Stimulated activated effector memory CD8-positive, alpha-beta T cell treated with anti-CD3 and anti-CD28 coated beads, Interleukin-12 subunit alpha, Interleukin-12 subunit beta, amount 100 ng/mL, for 72 hours (primary cell): Measurements from ENCODE around the gene BSCL2.
"Not testable (repeated sequence)": the region's sequence is repeated elsewhere in the genome, so short reads cannot be mapped to it uniquely, and the experiment has no call there.

ENCODE experiments used
- ATAC-seq: fragments of 150-1000 bp; cut with Tn5 transposase; 2 replicates; pipeline ENCODE4 v1.10.0; 2021
- DNase-seq, 2 donors: peaks; one replicate each; pipeline ENCODE4 v3.0.0; 2021 to 2022; ENCODE audit warnings: low spot score in 2 of 2
- H3K27ac Mint-ChIP-seq: one replicate; pipeline ENCODE4 v1.8.0; 2022; ENCODE audit warnings: mild to moderate bottlenecking, mixed read lengths
- H3K36me3 Mint-ChIP-seq: one replicate; pipeline ENCODE4 v1.8.0; 2022; ENCODE audit warnings: mild to moderate bottlenecking, mixed read lengths
- H3K4me1 Mint-ChIP-seq: one replicate; pipeline ENCODE4 v1.8.0; 2022; ENCODE audit warnings: mixed read lengths
- H3K4me3 Mint-ChIP-seq: one replicate; pipeline ENCODE4 v1.8.0; 2022; ENCODE audit warnings: mild to moderate bottlenecking, mixed read lengths
- H3K9me3 Mint-ChIP-seq: one replicate; pipeline ENCODE4 v1.8.0; 2022; ENCODE audit warnings: mixed read lengths

Gene BSCL2

DNA sequence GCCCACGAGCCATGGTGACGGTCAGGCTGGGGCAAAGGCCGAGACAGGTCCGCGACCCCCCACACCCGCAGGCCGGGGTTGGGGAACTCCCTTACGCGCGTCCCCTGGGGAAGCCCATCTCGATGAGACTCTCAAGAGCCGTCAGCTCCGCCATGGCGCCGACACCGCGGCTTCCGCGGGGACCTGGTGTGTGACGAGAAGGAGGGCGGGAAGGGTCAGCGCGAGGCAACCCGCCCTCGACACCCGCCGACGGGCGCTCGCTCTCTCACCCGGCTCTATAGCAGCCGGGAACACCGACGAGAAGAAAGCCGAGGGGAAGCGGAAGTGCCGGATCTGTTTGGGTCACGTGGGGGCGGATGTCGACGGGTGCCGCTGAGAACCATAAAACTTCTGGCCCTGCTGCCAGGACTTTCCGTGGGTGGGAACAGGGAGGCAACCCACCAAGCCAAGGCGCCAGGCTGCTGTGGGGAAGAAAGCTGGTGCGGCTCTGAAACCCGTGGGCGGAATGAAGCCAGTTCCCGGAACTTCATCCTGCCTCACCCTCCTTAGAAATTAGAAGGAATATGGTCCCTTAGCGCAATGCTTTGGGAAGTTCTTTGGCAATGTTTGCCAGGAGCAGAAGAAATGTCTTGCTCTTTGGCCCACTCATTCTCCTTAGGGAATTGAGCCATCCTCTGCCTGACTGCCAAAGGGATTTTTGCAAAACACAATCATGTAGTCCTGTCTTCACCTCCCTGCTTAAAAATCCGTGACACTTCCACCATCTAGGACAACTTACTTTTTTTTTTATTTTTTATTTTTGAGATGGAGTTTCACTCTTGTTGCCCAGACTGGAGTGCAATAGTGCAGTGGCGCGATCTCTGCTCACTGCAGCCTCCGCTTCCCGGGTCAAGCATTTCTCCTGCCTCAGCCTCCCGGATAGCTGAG lies 28.2 kb downstream of the BSCL2 start, which contains the start of gene UBXN1:
UBXN1 (minus strand) TSS at position 304 of the 927 bp plus-strand sequence; CDS start at position 154, 150 bp downstream.
- DNase-seq, result peak; percentile 60 to 90
- Mint-ChIP-seq H3K4me3 (peak within 1 kb of the TSS; percentile 91), H3K4me1 (peaks cover 42% of the 10 kb centered on the region), H3K27ac (peak within 1 kb of the TSS; percentile 97), H3K9me3 (no peaks in the 10 kb centered on the region), H3K36me3 (peaks cover 52% of the 10 kb centered on the region)
- peak; percentile 91 for ATAC-seq

DNA sequence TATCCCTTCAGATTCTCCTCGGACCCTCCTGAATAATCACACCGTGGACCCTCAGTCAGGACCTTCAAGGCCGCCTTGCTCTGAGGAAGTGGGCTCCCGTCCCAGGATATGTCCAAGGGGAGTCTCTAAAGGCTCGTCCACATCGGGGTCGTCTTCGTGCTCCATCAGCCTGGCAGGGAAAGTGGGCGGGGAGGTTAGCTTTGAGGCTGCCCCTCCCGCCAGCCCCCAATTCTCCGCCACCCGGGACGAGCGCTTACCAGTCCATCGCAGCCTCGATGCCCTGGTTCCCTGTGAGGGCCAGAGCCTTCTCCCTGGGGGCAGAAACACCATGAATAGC lies 28.8 kb downstream of the BSCL2 start:
- ATAC-seq, result no peak
- H3K27ac Mint-ChIP-seq, result peak overlapping the region; percentile 97
- peaks cover 58% of the 10 kb centered on the region for H3K36me3 Mint-ChIP-seq

DNA sequence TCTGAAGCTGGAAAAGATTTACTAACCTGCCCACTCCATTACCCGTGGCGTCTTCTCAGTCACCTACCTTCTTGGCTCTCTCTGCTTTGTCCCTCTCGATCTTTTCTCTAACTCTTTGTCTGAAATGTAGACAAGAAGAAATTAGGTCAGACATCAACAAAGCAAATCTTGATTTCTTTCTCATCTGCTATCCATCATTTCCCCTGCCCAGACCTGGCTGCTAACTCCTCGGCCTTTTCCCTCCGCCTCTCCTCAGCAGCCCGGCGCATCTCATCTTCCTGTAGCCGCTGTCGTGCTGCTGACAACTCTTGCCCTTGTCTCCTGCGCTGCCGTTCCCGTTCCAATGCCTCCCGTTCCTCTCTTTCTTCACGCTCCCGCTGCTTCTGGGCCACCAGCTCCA lies 29.5 kb downstream of the BSCL2 start:
- Mint-ChIP-seq H3K36me3 (peaks cover 64% of the 10 kb centered on the region), H3K4me3 (peak overlapping the region; percentile 91), H3K27ac (peak overlapping the region; percentile 97), H3K4me1 (peaks cover 42% of the 10 kb centered on the region), H3K9me3 (no peaks in the 10 kb centered on the region)
- DNase-seq (no peak), ATAC-seq (no peak)

More for the DNA sequence above, 28.8 kb downstream of the BSCL2 start:
- Mint-ChIP-seq H3K9me3 (no peaks in the 10 kb centered on the region), H3K4me3 (peak overlapping the region; percentile 91), H3K4me1 (peaks cover 42% of the 10 kb centered on the region)
- DNase-seq, result peak in 1 of 2 donors; percentile 56

DNA sequence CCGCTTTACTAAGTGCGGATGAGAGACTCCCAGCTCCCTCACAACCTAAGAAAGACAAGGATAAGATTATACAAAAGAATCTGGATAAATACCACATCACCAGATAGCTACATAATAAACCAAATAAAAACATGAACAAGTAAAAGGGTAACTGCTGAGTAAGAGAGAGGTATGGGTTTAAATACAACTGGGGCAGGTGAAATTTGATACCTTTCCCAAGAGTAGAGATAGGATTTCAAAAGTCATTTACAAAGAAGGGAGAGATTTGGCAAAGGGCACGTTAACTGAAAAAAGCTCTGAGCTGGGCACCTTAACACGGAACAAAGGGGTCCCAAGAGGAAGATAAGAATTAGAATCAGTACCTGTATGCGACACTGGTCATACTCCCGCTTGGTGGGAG lies 30.1 kb downstream of the BSCL2 start:
- DNase-seq, result no peak

DNA sequence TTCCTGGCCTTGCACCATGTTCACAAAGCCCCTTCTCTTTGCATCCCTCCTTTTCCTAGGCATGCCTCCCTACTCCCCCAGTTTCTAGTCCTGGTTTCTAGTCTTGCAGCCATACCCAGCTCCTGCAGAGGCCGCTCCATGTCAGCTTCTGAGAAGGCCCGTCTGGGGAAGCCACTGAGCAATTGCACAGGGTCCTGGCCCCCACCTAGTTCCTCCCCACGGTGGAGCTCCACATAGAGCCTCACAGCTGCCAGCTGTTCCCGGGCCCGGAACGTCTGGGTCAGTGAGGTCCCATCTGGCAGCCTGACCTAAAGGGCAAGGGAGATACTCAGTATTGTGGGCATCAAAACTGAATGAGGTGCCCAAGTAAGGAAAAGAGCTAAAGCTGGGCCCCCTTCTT lies 30.5 kb downstream of the BSCL2 start:
- H3K9me3 Mint-ChIP-seq, result no peaks in the 10 kb centered on the region
- peaks cover 42% of the 10 kb centered on the region for H3K4me1 Mint-ChIP-seq
- peaks cover 74% of the 10 kb centered on the region for H3K36me3 Mint-ChIP-seq
- peak overlapping the region; percentile 97 for H3K27ac Mint-ChIP-seq
- ATAC-seq (no peak), DNase-seq (no peak)
- H3K4me3 Mint-ChIP-seq, result peak overlapping the region; percentile 91

More for the DNA sequence above, 30.1 kb downstream of the BSCL2 start:
- H3K4me1 Mint-ChIP-seq, result peaks cover 42% of the 10 kb centered on the region
- peak overlapping the region; percentile 91 for H3K4me3 Mint-ChIP-seq
- H3K36me3 Mint-ChIP-seq, result peaks cover 70% of the 10 kb centered on the region
- ATAC-seq, result no peak
- no peaks in the 10 kb centered on the region for H3K9me3 Mint-ChIP-seq
- peak overlapping the region; percentile 97 for H3K27ac Mint-ChIP-seq

DNA sequence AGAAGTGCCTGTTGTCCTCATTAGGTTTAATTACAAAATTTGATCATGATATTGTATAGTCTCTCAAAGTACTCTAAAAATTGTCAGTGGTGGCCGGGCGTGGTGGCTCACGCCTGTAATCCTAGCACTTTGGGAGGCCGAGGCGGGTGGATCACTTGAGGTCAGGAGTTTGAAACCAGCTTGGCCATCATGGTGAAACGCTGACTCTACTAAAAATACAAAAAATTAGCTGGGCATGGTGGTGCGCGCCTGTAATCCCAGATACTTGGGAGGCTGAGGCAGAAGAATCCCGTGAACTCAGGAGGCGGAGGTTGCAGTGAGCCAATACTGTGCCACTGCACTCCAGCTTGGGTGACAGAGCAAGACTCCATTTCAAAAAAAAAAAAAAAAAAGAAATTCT lies 31.8 kb downstream of the BSCL2 start:
- peaks cover 82% of the 10 kb centered on the region for H3K36me3 Mint-ChIP-seq
- H3K9me3 Mint-ChIP-seq, ATAC-seq, DNase-seq, H3K27ac Mint-ChIP-seq, H3K4me3 Mint-ChIP-seq: not testable (repeated sequence)
- H3K4me1 Mint-ChIP-seq, result peaks cover 48% of the 10 kb centered on the region

DNA sequence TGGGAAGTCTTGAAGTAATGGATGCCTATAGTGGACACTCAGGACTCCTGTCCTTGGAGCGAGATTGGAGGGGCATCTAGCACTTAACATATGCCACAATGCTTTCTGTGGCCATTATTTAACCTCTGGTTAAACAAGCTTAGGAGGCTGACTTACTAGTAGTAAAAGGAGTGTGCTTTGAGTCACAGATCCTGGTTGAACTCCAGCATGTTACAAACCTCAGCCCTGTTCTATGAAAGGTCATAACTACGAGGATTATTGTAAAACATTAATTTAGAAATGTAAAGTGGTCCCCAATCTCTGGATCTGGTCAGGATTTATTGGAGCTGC lies 34.1 kb downstream of the BSCL2 start:
- DNase-seq (no peak), ATAC-seq (no peak)
- no peaks in the 10 kb centered on the region for H3K9me3 Mint-ChIP-seq
- peak overlapping the region; percentile 97 for H3K27ac Mint-ChIP-seq
- H3K36me3 Mint-ChIP-seq, result peaks cover 96% of the 10 kb centered on the region
- peaks cover 49% of the 10 kb centered on the region for H3K4me1 Mint-ChIP-seq
- peak overlapping the region; percentile 99 for H3K4me3 Mint-ChIP-seq

DNA sequence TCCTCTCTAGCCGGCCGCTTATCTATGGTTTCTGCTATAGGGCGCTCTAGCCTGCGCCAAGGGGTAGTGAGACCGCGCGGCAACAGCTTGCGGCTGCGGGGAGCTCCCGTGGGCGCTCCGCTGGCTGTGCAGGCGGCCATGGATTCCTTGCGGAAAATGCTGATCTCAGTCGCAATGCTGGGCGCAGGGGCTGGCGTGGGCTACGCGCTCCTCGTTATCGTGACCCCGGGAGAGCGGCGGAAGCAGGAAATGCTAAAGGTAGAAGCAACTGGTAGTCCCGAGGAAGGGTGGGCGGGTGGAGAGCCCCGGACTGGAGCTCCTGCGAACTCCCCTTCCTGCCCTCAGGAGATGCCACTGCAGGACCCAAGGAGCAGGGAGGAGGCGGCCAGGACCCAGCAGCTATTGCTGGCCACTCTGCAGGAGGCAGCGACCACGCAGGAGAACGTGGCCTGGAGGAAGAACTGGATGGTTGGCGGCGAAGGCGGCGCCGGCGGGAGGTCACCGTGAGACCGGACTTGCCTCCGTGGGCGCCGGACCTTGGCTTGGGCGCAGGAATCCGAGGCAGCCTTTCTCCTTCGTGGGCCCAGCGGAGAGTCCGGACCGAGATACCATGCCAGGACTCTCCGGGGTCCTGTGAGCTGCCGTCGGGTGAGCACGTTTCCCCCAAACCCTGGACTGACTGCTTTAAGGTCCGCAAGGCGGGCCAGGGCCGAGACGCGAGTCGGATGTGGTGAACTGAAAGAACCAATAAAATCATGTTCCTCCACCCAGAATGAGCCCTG lies 35.4 kb downstream of the BSCL2 start, which contains the start of the genes LBHD1 and UQCC3:
LBHD1 (minus strand) TSS at position 660 of the 782 bp plus-strand sequence. CDS start 2,236 bp downstream, outside the sequence.
UQCC3 (plus strand) TSS at position 66 of the 782 bp plus-strand sequence; CDS start at position 139, 73 bp downstream.
- peaks cover 42% of the 10 kb centered on the region for H3K4me1 Mint-ChIP-seq

DNA sequence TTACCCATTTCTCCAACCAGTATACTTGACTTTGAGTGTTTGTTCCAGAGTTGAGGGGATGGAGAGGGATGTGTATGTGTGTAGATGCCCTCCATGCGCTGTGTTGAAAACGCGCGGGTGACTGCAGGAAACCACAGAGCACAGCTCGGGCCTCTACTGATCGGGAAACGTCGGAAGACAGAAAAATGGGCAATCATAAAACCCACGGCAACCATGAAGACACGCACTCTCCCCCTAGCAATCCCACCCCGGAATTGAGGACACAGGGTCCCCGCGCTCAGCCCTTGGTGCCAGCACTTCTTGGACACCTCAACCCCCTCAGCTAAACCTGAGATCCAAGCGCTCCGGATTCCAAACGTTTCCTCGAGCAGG lies 36.0 kb downstream of the BSCL2 start:
- Mint-ChIP-seq H3K4me3 (peak overlapping the region; percentile 99), H3K27ac (peak overlapping the region; percentile 97), H3K9me3 (no peaks in the 10 kb centered on the region), H3K4me1 (peaks cover 42% of the 10 kb centered on the region), H3K36me3 (peaks cover 97% of the 10 kb centered on the region)
- peak; percentile 37 for ATAC-seq
- DNase-seq, result no peak

More for the DNA sequence above, 35.4 kb downstream of the BSCL2 start, which contains the start of the genes LBHD1 and UQCC3:
- Mint-ChIP-seq H3K4me3 (peak within 1 kb of the TSS; percentile 99), H3K9me3 (no peaks in the 10 kb centered on the region), H3K27ac (peak within 1 kb of the TSS; percentile 97), H3K36me3 (peaks cover 97% of the 10 kb centered on the region)
- ATAC-seq (peak; percentile 92), DNase-seq (peak; percentile 58 to 90)

DNA sequence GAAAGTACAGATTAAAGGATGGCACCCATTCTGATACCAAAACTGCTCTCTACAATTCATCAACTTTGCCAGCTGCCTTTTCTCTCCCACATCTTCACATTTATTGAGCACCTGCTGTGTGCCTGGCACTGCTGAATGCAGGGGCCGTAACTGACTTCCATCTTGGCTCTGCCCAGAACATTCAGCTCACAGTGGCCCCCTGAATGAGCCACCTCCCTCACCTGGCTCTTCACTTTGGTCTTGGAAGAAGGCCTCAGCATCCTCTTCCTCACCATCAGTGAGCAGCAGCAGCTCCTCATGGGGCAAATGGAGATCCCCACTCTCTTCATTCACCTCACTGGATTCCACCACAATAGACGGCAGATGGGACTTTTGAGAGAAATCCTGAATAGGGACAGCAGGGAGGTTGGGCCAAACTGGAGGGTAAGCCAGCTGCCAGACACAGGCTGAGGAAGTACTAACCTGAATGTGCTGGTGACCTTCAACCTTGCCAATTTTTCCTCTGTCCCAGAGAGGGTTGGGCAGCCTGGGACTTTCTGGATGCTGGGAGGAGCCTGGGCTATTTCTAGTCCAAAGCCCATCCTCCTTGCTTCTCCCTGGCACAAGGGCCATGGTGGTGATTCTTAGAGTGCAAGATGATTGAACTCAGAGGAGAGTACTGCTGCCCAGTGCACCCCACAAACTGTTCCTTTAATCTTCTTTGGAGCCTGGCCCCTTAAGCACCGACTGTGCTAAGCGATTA lies 37.6 kb downstream of the BSCL2 start:
- Mint-ChIP-seq H3K4me1 (peaks cover 40% of the 10 kb centered on the region), H3K36me3 (peaks cover 98% of the 10 kb centered on the region), H3K27ac (peak overlapping the region; percentile 97), H3K9me3 (no peaks in the 10 kb centered on the region), H3K4me3 (peak overlapping the region; percentile 99)
- DNase-seq (no peak), ATAC-seq (no peak)

DNA sequence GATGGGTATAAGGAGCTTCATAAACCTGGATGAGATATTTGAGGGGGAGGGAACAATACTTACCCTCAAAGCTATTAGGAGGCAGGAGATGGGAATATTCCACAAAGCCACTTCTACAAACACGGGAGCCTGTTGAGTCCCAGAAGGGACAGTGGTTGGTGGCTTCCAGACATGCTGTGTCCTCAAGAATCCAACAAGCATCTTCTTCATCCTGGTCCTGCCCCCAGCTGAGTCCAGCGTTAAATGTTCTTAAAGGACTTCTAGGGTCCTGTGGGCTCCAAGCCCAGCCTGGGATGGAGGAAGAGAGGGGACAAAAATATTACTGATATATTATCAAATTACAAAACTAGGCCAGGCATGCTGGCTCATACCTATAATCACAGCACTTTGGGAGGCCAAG lies 39.8 kb downstream of the BSCL2 start:
- ATAC-seq (no peak), DNase-seq (no peak)
- H3K4me1 Mint-ChIP-seq, result peaks cover 48% of the 10 kb centered on the region
- peak overlapping the region; percentile 95 for H3K4me3 Mint-ChIP-seq
- peaks cover 99% of the 10 kb centered on the region for H3K36me3 Mint-ChIP-seq
- H3K27ac Mint-ChIP-seq, result peak overlapping the region; percentile 97
- H3K9me3 Mint-ChIP-seq, result no peaks in the 10 kb centered on the region

DNA sequence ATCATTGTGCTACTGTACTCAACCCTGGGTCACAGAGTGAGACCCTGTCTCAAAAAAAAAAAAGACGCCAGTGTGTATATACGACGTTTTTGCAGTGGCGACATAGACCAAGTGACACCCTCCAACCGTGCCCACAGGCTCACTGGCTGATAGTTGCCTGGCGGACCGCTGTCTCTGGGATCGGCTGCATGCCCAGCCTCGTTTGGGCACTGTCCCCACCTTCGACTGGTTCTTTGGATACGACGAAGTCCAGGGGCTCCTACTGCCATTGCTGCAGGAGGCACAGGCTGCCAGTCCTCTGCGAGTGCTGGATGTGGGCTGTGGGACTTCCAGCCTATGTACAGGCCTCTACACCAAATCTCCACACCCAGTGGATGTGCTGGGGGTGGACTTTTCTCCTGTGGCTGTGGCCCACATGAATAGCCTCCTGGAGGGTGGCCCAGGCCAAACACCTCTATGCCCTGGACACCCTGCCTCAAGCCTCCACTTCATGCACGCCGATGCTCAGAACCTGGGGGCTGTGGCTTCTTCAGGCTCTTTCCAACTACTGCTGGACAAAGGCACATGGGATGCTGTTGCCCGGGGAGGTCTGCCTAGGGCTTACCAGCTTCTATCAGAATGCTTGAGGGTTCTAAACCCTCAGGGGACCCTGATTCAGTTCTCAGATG lies 40.8 kb downstream of the BSCL2 start:
- Mint-ChIP-seq H3K4me3 (peak overlapping the region; percentile 95), H3K27ac (peak overlapping the region; percentile 97), H3K9me3 (no peaks in the 10 kb centered on the region), H3K36me3 (peaks cover 99% of the 10 kb centered on the region), H3K4me1 (peaks cover 47% of the 10 kb centered on the region)
- DNase-seq (no peak), ATAC-seq (no peak)

DNA sequence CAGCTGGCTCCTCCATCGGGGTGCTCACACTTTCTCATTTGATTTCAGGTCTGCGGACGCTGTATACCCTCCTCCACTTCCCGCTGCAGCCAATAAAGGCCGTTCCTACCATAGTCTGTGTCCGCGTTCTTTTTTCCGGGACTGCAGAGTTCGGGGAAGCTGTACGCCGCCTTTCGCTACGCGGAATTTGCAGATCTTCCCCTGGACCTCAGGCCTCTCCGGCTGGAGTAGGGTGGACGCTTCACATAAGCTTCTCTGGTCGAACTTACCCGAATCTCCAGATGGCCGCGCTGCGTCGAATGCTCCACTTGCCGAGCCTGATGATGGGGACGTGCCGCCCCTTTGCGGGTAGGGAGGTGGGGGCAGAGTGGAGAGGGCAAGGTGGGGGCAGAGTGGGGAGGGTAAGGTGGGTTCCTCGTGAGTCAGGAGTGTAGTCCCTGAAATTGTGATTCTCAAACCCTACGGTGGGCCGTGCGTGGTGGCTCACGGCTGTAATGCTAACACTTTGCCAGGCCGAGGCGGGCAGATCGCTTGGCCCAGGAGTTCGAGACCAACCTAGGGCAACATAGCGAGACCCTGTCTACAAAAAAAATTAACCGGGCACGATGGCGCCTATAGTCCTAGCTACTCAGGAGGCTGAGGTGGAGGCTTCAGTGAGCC lies 41.5 kb downstream of the BSCL2 start:
- H3K9me3 Mint-ChIP-seq, result no peaks in the 10 kb centered on the region
- peaks cover 99% of the 10 kb centered on the region for H3K36me3 Mint-ChIP-seq
- DNase-seq, result peak in 1 of 2 donors; percentile 82
- peaks cover 40% of the 10 kb centered on the region for H3K4me1 Mint-ChIP-seq
- peak overlapping the region; percentile 97 for H3K27ac Mint-ChIP-seq
- peak overlapping the region; percentile 95 for H3K4me3 Mint-ChIP-seq
- peak; percentile 66 for ATAC-seq

DNA sequence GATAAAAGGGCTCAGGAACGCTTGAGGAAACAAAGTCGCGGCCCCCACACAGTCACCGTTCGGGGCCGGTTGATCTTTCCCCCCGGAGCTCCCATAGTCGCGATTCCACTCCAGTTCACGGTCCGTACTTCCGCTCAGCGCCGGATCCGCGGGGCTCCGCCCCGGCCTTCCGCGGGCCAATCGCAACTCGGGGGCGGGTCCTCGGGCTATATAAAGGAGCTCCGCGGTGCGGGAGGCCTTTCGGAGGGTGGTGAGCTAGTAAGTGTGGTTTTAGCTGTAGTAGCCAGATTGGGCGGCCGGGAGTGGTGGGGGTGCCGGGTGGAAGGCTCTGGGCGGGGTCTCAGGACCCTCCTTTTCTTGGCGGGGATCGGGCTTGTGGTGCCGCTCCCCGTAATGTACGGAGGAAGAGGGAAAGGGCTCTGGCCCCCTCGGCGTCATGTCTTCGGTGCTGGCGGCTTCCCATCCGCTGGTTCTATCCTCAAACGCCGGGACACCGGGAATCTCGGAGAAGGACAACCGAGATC lies 42.1 kb downstream of the BSCL2 start, which contains the start of the genes C11orf98 and CSKMT:
C11orf98 (minus strand) TSS at position 136 of the 524 bp plus-strand sequence; CDS start at position 95, 41 bp downstream.
CSKMT (plus strand) TSS at position 238 of the 524 bp plus-strand sequence. CDS start 568 bp downstream, outside the sequence.
- ATAC-seq (peak; percentile 94), DNase-seq (peak; percentile 97 to 99)
- Mint-ChIP-seq H3K4me3 (peak within 1 kb of the TSS; percentile 95), H3K27ac (peak within 1 kb of the TSS; percentile 97), H3K9me3 (no peaks in the 10 kb centered on the region), H3K4me1 (peaks cover 38% of the 10 kb centered on the region), H3K36me3 (peaks cover 95% of the 10 kb centered on the region)
